ENCODE data around the gene TERT. TPM values are rescaled to one million over a fixed set of nuclear protein-coding genes. Genes with fewer than 3 reads are reported as not detected.

TERT gene
- total RNA-seq, 3 donors from 2014 or later (not counting 1 experiment from before 2014, with no cell fraction given): not detected

GRCh38 chr5:1324301-1324700, 29.4 kb upstream of the TERT start:
- 95% methylated on average over 15 of the region's 15 CpGs for WGBS (ENCODE audit: insufficient coverage)
- no peak overlapping the region for H3K27ac ChIP-seq (ENCODE audit: low read length)
- no peak overlapping the region for H3K27ac Mint-ChIP-seq
- no peak overlapping the region for H3K4me3 Mint-ChIP-seq
- H3K27me3 Mint-ChIP-seq (ENCODE audit: low read depth in 2 of 2): no peaks in the 10 kb centered on the region
- H3K4me1 Mint-ChIP-seq: peaks cover 6 to 28% of the 10 kb centered on the region in 2 donors
- no peaks in the 10 kb centered on the region for H3K9me3 Mint-ChIP-seq
- H3K36me3 ChIP-seq (ENCODE audit: control insufficient read depth, insufficient read depth, low read length): peaks cover 54% of the 10 kb centered on the region
- H3K9me3 ChIP-seq (ENCODE audit: control insufficient read depth, insufficient read depth, low read length): no peaks in the 10 kb centered on the region
- H3K36me3 Mint-ChIP-seq: peaks cover 10% of the 10 kb centered on the region
- H3K4me1 ChIP-seq (ENCODE audit: control insufficient read depth, insufficient read depth, low read length): no peaks in the 10 kb centered on the region
- intact Hi-C loops (cut with micrococcal nuclease): no loop called here
- DNase-seq: no peak
- TF ChIP-seq CTCF (IDR thresholded peaks at IDR 0.05): no peak
- ATAC-seq: no peak
- no peaks in the 10 kb centered on the region for H3K27me3 ChIP-seq (ENCODE audit: control insufficient read depth, insufficient read depth, low read length)
- no peak overlapping the region for H3K4me3 ChIP-seq (ENCODE audit: low read length)

GRCh38 chr5:1323803-1324173, 28.9 kb upstream of the TERT start:
- intact Hi-C loops (cut with micrococcal nuclease): no loop called here
- ATAC-seq: no peak
- no peaks in the 10 kb centered on the region for H3K27me3 Mint-ChIP-seq (ENCODE audit: low read depth in 2 of 2)
- DNase-seq: no peak
- Histone ChIP-seq H3K36me3 (ENCODE audit: control insufficient read depth, insufficient read depth, low read length) (peaks cover 57% of the 10 kb centered on the region), H3K27ac (ENCODE audit: low read length) (no peak overlapping the region), H3K9me3 (ENCODE audit: control insufficient read depth, insufficient read depth, low read length) (no peaks in the 10 kb centered on the region), H3K4me1 (ENCODE audit: control insufficient read depth, insufficient read depth, low read length) (no peaks in the 10 kb centered on the region), H3K27me3 (ENCODE audit: control insufficient read depth, insufficient read depth, low read length) (no peaks in the 10 kb centered on the region), H3K4me3 (ENCODE audit: low read length) (no peak overlapping the region)
- TF ChIP-seq CTCF (IDR thresholded peaks at IDR 0.05): no peak
- no peak overlapping the region for H3K4me3 Mint-ChIP-seq
- H3K36me3 Mint-ChIP-seq: peaks cover 10% of the 10 kb centered on the region
- no peaks in the 10 kb centered on the region for H3K9me3 Mint-ChIP-seq
- 98% methylated on average over 13 of the region's 13 CpGs for WGBS (ENCODE audit: insufficient coverage)
- H3K4me1 Mint-ChIP-seq: peaks cover 5 to 25% of the 10 kb centered on the region in 2 donors
- no peak overlapping the region for H3K27ac Mint-ChIP-seq

GRCh38 chr5:1322955-1323802, 28.3 kb upstream of the TERT start:
- no peak overlapping the region for H3K27ac Mint-ChIP-seq
- peaks cover 0 to 19% of the 10 kb centered on the region in 2 donors for H3K4me1 Mint-ChIP-seq
- H3K4me1 ChIP-seq (ENCODE audit: control insufficient read depth, insufficient read depth, low read length): no peaks in the 10 kb centered on the region
- peaks cover 63% of the 10 kb centered on the region for H3K36me3 ChIP-seq (ENCODE audit: control insufficient read depth, insufficient read depth, low read length)
- no peaks in the 10 kb centered on the region for H3K9me3 Mint-ChIP-seq
- no peak for ATAC-seq
- no peaks in the 10 kb centered on the region for H3K27me3 ChIP-seq (ENCODE audit: control insufficient read depth, insufficient read depth, low read length)
- H3K36me3 Mint-ChIP-seq: peaks cover 10% of the 10 kb centered on the region
- DNase-seq: peak in 1 of 2 donors; percentile 7
- no peaks in the 10 kb centered on the region for H3K9me3 ChIP-seq (ENCODE audit: control insufficient read depth, insufficient read depth, low read length)
- H3K27me3 Mint-ChIP-seq (ENCODE audit: low read depth in 2 of 2): no peaks in the 10 kb centered on the region
- H3K4me3 ChIP-seq (ENCODE audit: low read length): no peak overlapping the region
- no peak overlapping the region for H3K4me3 Mint-ChIP-seq
- intact Hi-C loops (cut with micrococcal nuclease): no loop called here
- 96% methylated on average over 24 of the region's 24 CpGs for WGBS (ENCODE audit: insufficient coverage)
- TF ChIP-seq CTCF (IDR thresholded peaks at IDR 0.05): no peak
- no peak overlapping the region for H3K27ac ChIP-seq (ENCODE audit: low read length)
